HL-60 (cell line): ENCODE measurements around the gene PRDM1.

Source experiments
- DNase-seq, 2 experiments: peaks; one replicate each; pipeline ENCODE4 v3.0.0-alpha.2; 2010 to 2020; ENCODE audit warnings: low read depth in 1 of 2, low spot score in 1 of 2
- H3K27ac ChIP-seq: fragments of 250-450 bp; sonication (Bioruptor Pico); replicated peaks from 2 replicates; pipeline ENCODE4 v1.5.1; 2020; ENCODE audit warnings: mild to moderate bottlenecking, moderate library complexity
- H3K27me3 ChIP-seq: fragments of 250-450 bp; sonication (Bioruptor Pico); 2 replicates; pipeline ENCODE4 v1.5.1; 2021; ENCODE audit warnings: mild to moderate bottlenecking, moderate library complexity; ENCODE audit not compliant: insufficient read depth, poor library complexity, severe bottlenecking
- H3K4me3 ChIP-seq: replicated peaks from 2 replicates; pipeline ENCODE4 v1.5.1; 2011; ENCODE audit warnings: mild to moderate bottlenecking, control low read depth, low read length; ENCODE audit not compliant: insufficient read depth
- GABPA ChIP-seq: IDR thresholded peaks from 2 replicates; pipeline ENCODE4 v1.6.1; 2012; ENCODE audit warnings: low read depth
- POLR2AphosphoS5 ChIP-seq: IDR thresholded peaks from 2 replicates; pipeline ENCODE4 v1.6.1; 2012; ENCODE audit warnings: low read depth
- SPI1 ChIP-seq: IDR thresholded peaks from 2 replicates; pipeline ENCODE4 v1.6.1; 2012; ENCODE audit warnings: low read depth, mild to moderate bottlenecking, borderline replicate concordance
- TF ChIP-seq, protein P1 (sequence below): IDR thresholded peaks from 2 replicates; pipeline ENCODE4 v1.6.1; 2012; ENCODE audit warnings: low read depth; ENCODE audit not compliant: insufficient replicate concordance
- TF ChIP-seq, protein P2 (sequence below): IDR thresholded peaks from one replicate; pipeline ENCODE4 v1.5.1; 2011; ENCODE audit warnings: low read length, control low read depth, inconsistent platforms; ENCODE audit not compliant: insufficient read depth

PRDM1 gene

DNA sequence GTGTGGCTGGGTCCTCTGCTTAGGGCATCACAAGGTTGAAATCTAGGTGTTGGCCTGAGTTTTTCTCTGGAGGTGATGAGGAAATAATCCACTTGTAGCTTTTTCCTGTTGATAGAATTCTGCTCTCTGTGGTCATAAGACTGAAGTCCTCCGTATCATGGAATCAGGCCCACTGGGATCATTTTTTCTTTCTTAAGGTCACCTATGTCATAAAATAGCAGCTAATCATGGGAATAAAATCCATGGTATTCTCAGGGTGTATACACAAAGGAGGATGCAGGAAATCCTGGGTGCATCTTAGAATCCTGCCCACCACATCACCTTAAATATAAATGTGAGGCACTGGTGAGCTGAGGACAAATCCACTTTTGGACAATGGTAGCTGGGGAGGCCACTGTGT, 72.7 kb downstream of the PRDM1 start:
- TF ChIP-seq GABPA, result no peak
- TF ChIP-seq, protein P1, sequence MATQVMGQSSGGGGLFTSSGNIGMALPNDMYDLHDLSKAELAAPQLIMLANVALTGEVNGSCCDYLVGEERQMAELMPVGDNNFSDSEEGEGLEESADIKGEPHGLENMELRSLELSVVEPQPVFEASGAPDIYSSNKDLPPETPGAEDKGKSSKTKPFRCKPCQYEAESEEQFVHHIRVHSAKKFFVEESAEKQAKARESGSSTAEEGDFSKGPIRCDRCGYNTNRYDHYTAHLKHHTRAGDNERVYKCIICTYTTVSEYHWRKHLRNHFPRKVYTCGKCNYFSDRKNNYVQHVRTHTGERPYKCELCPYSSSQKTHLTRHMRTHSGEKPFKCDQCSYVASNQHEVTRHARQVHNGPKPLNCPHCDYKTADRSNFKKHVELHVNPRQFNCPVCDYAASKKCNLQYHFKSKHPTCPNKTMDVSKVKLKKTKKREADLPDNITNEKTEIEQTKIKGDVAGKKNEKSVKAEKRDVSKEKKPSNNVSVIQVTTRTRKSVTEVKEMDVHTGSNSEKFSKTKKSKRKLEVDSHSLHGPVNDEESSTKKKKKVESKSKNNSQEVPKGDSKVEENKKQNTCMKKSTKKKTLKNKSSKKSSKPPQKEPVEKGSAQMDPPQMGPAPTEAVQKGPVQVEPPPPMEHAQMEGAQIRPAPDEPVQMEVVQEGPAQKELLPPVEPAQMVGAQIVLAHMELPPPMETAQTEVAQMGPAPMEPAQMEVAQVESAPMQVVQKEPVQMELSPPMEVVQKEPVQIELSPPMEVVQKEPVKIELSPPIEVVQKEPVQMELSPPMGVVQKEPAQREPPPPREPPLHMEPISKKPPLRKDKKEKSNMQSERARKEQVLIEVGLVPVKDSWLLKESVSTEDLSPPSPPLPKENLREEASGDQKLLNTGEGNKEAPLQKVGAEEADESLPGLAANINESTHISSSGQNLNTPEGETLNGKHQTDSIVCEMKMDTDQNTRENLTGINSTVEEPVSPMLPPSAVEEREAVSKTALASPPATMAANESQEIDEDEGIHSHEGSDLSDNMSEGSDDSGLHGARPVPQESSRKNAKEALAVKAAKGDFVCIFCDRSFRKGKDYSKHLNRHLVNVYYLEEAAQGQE, result no peak
- TF ChIP-seq, protein P2, sequence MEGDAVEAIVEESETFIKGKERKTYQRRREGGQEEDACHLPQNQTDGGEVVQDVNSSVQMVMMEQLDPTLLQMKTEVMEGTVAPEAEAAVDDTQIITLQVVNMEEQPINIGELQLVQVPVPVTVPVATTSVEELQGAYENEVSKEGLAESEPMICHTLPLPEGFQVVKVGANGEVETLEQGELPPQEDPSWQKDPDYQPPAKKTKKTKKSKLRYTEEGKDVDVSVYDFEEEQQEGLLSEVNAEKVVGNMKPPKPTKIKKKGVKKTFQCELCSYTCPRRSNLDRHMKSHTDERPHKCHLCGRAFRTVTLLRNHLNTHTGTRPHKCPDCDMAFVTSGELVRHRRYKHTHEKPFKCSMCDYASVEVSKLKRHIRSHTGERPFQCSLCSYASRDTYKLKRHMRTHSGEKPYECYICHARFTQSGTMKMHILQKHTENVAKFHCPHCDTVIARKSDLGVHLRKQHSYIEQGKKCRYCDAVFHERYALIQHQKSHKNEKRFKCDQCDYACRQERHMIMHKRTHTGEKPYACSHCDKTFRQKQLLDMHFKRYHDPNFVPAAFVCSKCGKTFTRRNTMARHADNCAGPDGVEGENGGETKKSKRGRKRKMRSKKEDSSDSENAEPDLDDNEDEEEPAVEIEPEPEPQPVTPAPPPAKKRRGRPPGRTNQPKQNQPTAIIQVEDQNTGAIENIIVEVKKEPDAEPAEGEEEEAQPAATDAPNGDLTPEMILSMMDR, result no peak
- TF ChIP-seq SPI1, result no peak
- no peak for TF ChIP-seq POLR2AphosphoS5
- no peak overlapping the region for H3K27ac ChIP-seq
- no peak for DNase-seq

More for the DNA sequence above, 72.7 kb downstream of the PRDM1 start:
- Histone ChIP-seq H3K4me3 (no peak overlapping the region), H3K27me3 (no peaks in the 10 kb centered on the region)
